Parathyroid adenoma (tissue), 2 donors: ENCODE data around the gene NLGN2.

Experiments
- H2AFZ ChIP-seq: fragments of 300-600 bp; sonication (generic); one replicate; pipeline ENCODE4 v1.7.0; 2017; ENCODE audit warnings: antibody characterized with exemption, mild to moderate bottlenecking
- H3K27ac ChIP-seq: fragments of 300-600 bp; sonication (generic); one replicate; pipeline ENCODE4 v1.7.0; 2017
- H3K27me3 ChIP-seq: fragments of 300-600 bp; sonication (generic); one replicate; pipeline ENCODE4 v1.7.0; 2017; ENCODE audit warnings: low read length; ENCODE audit not compliant: control insufficient read depth, insufficient read depth
- H3K36me3 ChIP-seq: fragments of 300-600 bp; sonication (generic); one replicate; pipeline ENCODE4 v1.7.0; 2017; ENCODE audit warnings: low read length; ENCODE audit not compliant: control insufficient read depth, insufficient read depth
- H3K4me1 ChIP-seq: fragments of 300-600 bp; sonication (generic); one replicate; pipeline ENCODE4 v1.7.0; 2017; ENCODE audit warnings: control low read depth
- H3K4me2 ChIP-seq: fragments of 300-600 bp; sonication (generic); one replicate; pipeline ENCODE4 v1.7.0; 2017; ENCODE audit warnings: low read length
- H3K4me3 ChIP-seq: fragments of 300-600 bp; sonication (generic); one replicate; pipeline ENCODE4 v1.7.0; 2017; ENCODE audit warnings: low read depth, low read length
- H3K79me2 ChIP-seq: fragments of 300-600 bp; sonication (generic); one replicate; pipeline ENCODE4 v1.7.0; 2017; ENCODE audit warnings: control low read depth
- H3K9ac ChIP-seq: fragments of 300-600 bp; sonication (generic); one replicate; pipeline ENCODE4 v1.7.0; 2017; ENCODE audit warnings: mild to moderate bottlenecking
- H3K9me3 ChIP-seq: fragments of 300-600 bp; sonication (generic); one replicate; pipeline ENCODE4 v1.7.0; 2017; ENCODE audit warnings: low read length; ENCODE audit not compliant: control insufficient read depth
- CTCF ChIP-seq: fragments of 300-600 bp; sonication (generic); IDR thresholded peaks from one replicate; pipeline ENCODE4 v1.7.0; 2017; ENCODE audit warnings: antibody characterized with exemption, mild to moderate bottlenecking
- donor health status: primary hyperparathyroidism.

Gene NLGN2

GRCh38 chr17:7411427-7411750 lies 3.7 kb downstream of the NLGN2 start:
- no peak for TF ChIP-seq CTCF
- no peak overlapping the region for H3K27ac ChIP-seq
- H3K27me3 ChIP-seq: no peaks in the 10 kb centered on the region
- H3K4me3 ChIP-seq: no peak overlapping the region
- H3K79me2 ChIP-seq: no peaks in the 10 kb centered on the region
- no peak overlapping the region for H3K9ac ChIP-seq
- no peaks in the 10 kb centered on the region for H3K36me3 ChIP-seq
- H3K4me1 ChIP-seq: no peaks in the 10 kb centered on the region
- no peak overlapping the region for H2AFZ ChIP-seq
- H3K4me2 ChIP-seq: no peak overlapping the region
- no peaks in the 10 kb centered on the region for H3K9me3 ChIP-seq

DNA sequence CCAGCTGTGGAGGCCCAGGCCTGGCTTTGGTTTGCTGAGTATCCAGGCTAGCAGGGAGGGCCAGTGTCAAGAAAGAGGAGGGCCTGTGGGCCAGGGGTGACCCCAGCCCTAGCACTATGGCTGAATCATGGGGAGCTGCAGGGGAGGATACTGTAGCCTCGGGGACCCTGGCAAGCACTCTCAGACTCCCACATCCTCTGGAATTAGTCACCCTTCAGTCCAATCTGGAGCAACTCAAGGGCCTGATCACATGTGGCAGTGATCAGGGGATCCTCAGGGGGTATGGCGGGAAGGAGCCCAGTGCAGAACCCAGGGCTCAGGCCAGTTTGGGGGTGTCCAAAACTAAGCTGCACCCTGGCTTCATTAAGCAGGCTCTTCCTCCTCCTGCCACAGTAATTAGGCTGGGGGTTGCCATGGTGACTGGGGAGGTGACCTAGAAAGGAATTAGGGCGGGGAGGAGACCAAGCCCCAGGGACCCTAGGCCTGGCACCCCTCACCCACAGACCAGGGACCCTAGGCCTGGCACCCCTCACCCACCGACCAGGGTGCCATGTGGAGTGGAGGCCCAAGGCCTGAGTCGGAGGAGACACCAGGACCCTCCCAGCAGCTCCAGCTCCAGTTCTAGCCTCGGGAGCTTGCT lies 5.8 kb downstream of the NLGN2 start:
- no peak overlapping the region for H3K27ac ChIP-seq
- H2AFZ ChIP-seq: no peak overlapping the region
- no peak overlapping the region for H3K4me2 ChIP-seq
- no peaks in the 10 kb centered on the region for H3K4me1 ChIP-seq
- H3K27me3 ChIP-seq: no peaks in the 10 kb centered on the region
- H3K36me3 ChIP-seq: no peaks in the 10 kb centered on the region
- no peaks in the 10 kb centered on the region for H3K9me3 ChIP-seq
- no peak for TF ChIP-seq CTCF
- H3K9ac ChIP-seq: no peak overlapping the region
- no peak overlapping the region for H3K4me3 ChIP-seq
- no peaks in the 10 kb centered on the region for H3K79me2 ChIP-seq

DNA sequence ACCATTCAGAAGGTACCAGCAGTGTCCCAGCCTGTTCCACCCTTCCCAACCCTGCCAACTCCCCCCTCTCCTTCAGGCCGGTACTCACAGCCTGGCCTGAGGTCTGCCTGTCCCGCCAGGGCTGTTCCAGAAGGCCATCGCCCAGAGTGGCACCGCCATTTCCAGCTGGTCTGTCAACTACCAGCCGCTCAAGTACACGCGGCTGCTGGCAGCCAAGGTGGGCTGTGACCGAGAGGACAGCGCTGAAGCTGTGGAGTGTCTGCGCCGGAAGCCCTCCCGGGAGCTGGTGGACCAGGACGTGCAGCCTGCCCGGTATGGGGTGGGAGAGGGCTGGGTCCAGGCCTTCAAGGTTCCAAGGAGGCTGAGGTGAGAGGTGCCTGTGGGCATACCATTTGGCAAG lies 7.2 kb downstream of the NLGN2 start:
- no peaks in the 10 kb centered on the region for H3K4me1 ChIP-seq
- H3K9ac ChIP-seq: no peak overlapping the region
- H3K27ac ChIP-seq: no peak overlapping the region
- H3K4me2 ChIP-seq: no peak overlapping the region
- H2AFZ ChIP-seq: no peak overlapping the region
- no peaks in the 10 kb centered on the region for H3K27me3 ChIP-seq
- no peaks in the 10 kb centered on the region for H3K9me3 ChIP-seq
- no peak overlapping the region for H3K4me3 ChIP-seq
- TF ChIP-seq CTCF: no peak
- H3K36me3 ChIP-seq: no peaks in the 10 kb centered on the region
- no peaks in the 10 kb centered on the region for H3K79me2 ChIP-seq

DNA sequence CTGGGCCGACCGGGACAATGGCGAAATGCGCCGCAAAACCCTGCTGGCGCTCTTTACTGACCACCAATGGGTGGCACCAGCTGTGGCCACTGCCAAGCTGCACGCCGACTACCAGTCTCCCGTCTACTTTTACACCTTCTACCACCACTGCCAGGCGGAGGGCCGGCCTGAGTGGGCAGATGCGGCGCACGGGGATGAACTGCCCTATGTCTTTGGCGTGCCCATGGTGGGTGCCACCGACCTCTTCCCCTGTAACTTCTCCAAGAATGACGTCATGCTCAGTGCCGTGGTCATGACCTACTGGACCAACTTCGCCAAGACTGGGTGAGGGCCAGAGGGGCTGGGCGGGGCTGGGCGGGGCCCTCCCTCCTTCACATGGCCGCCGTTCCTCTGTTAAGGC lies 8.1 kb downstream of the NLGN2 start:
- no peaks in the 10 kb centered on the region for H3K9me3 ChIP-seq
- no peak overlapping the region for H3K27ac ChIP-seq
- H3K79me2 ChIP-seq: no peaks in the 10 kb centered on the region
- no peaks in the 10 kb centered on the region for H3K4me1 ChIP-seq
- no peak overlapping the region for H2AFZ ChIP-seq
- no peaks in the 10 kb centered on the region for H3K27me3 ChIP-seq
- H3K36me3 ChIP-seq: no peaks in the 10 kb centered on the region
- no peak overlapping the region for H3K9ac ChIP-seq
- no peak overlapping the region for H3K4me3 ChIP-seq
- no peak overlapping the region for H3K4me2 ChIP-seq
- no peak for TF ChIP-seq CTCF

DNA sequence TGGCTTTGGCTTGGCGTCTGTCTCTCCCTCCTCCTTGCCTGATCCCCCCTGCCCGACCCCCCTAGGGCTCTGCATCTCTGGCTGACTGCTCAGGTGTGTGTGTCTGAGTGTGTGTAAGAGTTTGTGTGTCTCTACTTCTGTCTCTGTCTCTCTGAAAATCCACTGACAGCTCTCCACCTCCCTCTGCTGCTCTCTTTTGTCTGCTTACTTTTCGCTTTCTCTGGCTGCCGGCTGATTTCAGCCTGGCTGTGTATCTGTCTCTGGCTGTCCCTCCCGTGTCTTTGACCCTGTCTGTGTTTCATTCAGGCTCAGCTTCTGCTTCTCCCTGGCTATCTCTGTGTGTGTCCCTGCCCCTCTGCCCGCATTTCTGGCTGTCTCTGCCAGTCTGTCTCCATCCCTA lies 8.7 kb downstream of the NLGN2 start:
- Histone ChIP-seq H3K79me2 (no peaks in the 10 kb centered on the region), H3K4me1 (no peaks in the 10 kb centered on the region), H3K9ac (no peak overlapping the region), H2AFZ (no peak overlapping the region), H3K9me3 (no peaks in the 10 kb centered on the region), H3K36me3 (no peaks in the 10 kb centered on the region), H3K27ac (no peak overlapping the region), H3K4me2 (no peak overlapping the region), H3K27me3 (no peaks in the 10 kb centered on the region), H3K4me3 (no peak overlapping the region)
- no peak for TF ChIP-seq CTCF
